HEK293T (cell line): ENCODE data around the gene SAMD1.

Experiments
- BHLHE40 ChIP-seq: fragments of 450-650 bp; IDR thresholded peaks from 2 replicates; pipeline ENCODE4 v1.6.1; 2016; ENCODE audit warnings: mild to moderate bottlenecking, moderate library complexity, borderline replicate concordance
- FOXK2 ChIP-seq: fragments of 450-650 bp; IDR thresholded peaks from 2 replicates; pipeline ENCODE4 v1.6.1; 2016; ENCODE audit warnings: mild to moderate bottlenecking
- FOXM1 ChIP-seq: fragments of 450-650 bp; IDR thresholded peaks from 2 replicates; pipeline ENCODE4 v1.6.1; 2017; ENCODE audit warnings: mild to moderate bottlenecking, borderline replicate concordance
- L3MBTL2 ChIP-seq: fragments of 450-650 bp; conservative IDR thresholded peaks from 2 replicates; pipeline ENCODE4 v1.6.1; 2016; ENCODE audit warnings: mild to moderate bottlenecking
- SP1 ChIP-seq: fragments of 450-650 bp; IDR thresholded peaks from 2 replicates; pipeline ENCODE4 v1.6.1; 2017
- TARDBP ChIP-seq: fragments of 450-650 bp; IDR thresholded peaks from 2 replicates; pipeline ENCODE4 v1.6.1; 2016

GRCh38 chr19:14073261-14073924 is 17.2 kb downstream of the SAMD1 start:
- no peak for TF ChIP-seq TARDBP
- no peak for TF ChIP-seq SP1
- TF ChIP-seq L3MBTL2: no peak; the same call in none of the 2 replicates
- peak; percentile 57; the same call in 1 of the 2 replicates for TF ChIP-seq FOXM1
- TF ChIP-seq FOXK2: no peak
- TF ChIP-seq BHLHE40: no peak
